ENCODE results near the gene ZMPSTE24. TPM values are rescaled to one million over a fixed set of nuclear protein-coding genes. Genes with fewer than 3 reads are reported as not detected.

Gene ZMPSTE24
- total and polyA plus RNA-seq, 5 experiments from 2014 or later = 18.3 to 23.6 (median 20.8) TPM

DNA sequence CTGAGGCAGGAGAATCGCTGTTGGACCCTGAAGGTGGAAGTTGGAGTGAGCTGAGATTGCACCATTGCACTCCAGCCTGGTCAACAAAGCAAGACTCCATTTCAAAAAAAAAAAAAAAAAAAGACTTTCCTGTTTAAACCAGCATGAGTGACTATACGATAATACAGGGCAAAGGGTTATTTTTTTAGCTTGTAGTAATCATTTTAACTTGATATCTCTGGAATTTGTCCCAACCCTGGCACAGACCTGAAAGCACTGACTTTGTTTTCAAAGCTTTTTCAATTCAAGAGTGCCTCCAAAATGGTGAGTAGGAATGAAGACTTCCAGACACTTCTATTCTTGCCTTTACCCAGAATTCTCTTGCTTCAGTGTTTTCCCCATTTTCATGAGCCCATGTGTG is 14.7 kb upstream of the ZMPSTE24 start:
- Mint-ChIP-seq H3K4me1 (peaks cover 7 to 16% (median 8%) of the 10 kb centered on the region in 4 donors), H3K4me3 (no peak overlapping the region), H3K27me3 (no peaks in the 10 kb centered on the region), H3K36me3 (peaks cover 0 to 6% (median under 1%) of the 10 kb centered on the region in 3 donors), H3K27ac (no peak overlapping the region), H3K9me3 (no peaks in the 10 kb centered on the region)
- ATAC-seq (no peak), DNase-seq (no peak)
- POLR2A ChIA-PET = interaction anchor here (1.4 kb wide), 1 partner anchor 54 kb away, joined by 4 read pairs; no protein-coding TSS in a partner anchor

DNA sequence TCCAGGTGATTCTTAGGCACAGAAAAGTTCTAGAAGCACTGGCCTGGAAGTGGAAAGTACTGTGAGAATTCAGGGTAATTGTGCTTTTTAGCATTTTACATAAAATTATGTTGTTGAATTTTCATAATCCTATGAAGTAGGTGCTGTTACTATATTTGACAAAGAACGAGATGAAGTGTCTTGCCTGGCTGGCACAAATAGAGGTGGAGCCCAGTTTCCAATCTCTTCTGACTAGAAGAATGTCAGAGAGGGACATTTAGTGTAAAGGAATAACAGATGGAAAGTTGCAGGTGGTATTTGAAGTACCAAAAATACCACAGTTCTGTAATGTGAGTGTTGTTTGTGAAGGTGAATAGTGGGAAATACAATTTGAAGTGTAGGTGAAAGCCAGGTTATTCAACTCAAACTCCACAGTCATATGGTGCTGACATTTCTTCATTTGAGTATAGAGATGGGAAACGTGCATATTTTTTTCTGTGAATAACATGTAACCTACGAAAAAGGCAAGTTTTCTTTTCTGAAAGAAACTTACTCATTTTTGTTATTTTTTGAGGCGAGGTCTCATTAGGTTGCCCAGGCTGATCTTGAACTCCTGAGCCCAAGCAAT is 13.8 kb upstream of the ZMPSTE24 start:
- Mint-ChIP-seq H3K27ac (peak overlapping the region in 1 of 10 donors; percentile 15), H3K9me3 (no peaks in the 10 kb centered on the region), H3K4me1 (peaks cover 7 to 16% (median 8%) of the 10 kb centered on the region in 4 donors), H3K36me3 (peaks cover 0 to 5% (median 0%) of the 10 kb centered on the region in 3 donors), H3K27me3 (no peaks in the 10 kb centered on the region), H3K4me3 (no peak overlapping the region)
- POLR2A ChIA-PET = no interaction called here
- DNase-seq (no peak), ATAC-seq (no peak)

DNA sequence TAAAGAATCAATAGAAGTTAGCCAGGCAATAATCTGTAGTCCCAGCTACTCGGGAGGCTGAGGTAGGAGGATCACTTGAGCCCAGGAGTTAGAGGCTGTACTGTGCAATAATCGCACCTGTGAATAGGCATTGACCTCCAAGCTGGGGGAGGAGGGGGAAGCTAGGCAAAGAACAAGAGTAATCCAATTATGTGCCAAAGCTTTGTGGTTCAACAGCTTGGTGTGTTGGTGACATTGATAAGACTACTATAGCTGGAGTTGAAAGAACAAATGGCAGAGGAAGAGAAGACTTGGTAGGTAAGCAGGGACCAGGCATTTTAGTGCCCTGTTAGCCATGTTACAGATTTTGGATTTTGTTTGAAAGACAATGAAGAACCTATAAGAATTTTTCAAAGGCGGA is 12.3 kb upstream of the ZMPSTE24 start:
- POLR2A ChIA-PET = no interaction called here
- Mint-ChIP-seq H3K27me3 (no peaks in the 10 kb centered on the region), H3K9me3 (no peaks in the 10 kb centered on the region), H3K4me3 (no peak overlapping the region), H3K4me1 (peaks cover 7 to 15% (median 8%) of the 10 kb centered on the region in 4 donors), H3K27ac (peak overlapping the region in 1 of 10 donors; percentile 22), H3K36me3 (no peaks in the 10 kb centered on the region)
- DNase-seq (no peak), ATAC-seq (no peak)

DNA sequence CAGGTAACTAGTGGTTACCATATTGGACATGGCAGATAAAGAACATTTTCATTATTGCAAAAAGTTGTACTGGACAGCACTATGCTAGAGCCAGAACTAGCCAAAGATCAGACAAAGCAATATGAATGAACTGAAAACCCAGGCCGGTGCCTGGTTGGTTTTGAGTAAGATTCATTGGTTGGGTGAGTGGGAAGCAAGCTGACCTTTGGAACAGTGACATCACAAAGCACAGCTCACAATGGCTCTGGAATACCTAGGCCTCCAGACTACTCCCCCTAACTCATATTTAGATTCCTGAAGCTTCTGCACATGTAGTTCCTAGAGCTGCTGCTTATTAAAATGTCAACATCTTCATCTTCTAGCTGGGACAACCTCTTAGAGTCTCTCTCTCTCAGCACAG is 10.4 kb upstream of the ZMPSTE24 start, which contains the start of gene TMCO2:
Gene TMCO2, plus strand, starts transcription at position 283 of the 400 bp plus-strand sequence. Its CDS starts 57 bp downstream, at position 340.
- peaks cover 0 to 9% (median 6%) of the 10 kb centered on the region in 4 donors for H3K4me1 Mint-ChIP-seq
- POLR2A ChIA-PET = no interaction called here
- H3K9me3 Mint-ChIP-seq = no peaks in the 10 kb centered on the region

DNA sequence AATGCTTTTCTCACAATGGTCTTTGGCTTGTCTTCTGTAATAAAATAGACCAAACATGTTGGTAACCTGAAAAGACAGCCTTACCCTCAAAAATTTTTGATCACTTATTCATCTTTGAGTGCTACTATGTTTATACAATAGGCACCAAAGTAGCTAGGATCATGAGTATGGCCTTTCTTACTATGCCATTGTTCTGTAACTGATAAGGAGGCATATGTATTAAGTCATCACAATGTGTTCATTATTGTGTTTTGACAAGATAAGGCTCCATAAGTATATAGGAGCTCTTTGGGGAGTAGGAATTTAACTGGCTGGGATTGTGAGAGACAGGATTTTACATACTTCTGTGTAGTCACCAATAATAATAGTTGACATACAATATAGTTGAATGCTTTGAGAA is 9.6 kb upstream of the ZMPSTE24 start:
- Mint-ChIP-seq H3K4me3 (no peak overlapping the region), H3K27ac (no peak overlapping the region), H3K4me1 (peaks cover 0 to 9% (median 7%) of the 10 kb centered on the region in 4 donors), H3K9me3 (no peaks in the 10 kb centered on the region), H3K36me3 (no peaks in the 10 kb centered on the region), H3K27me3 (no peaks in the 10 kb centered on the region)
- ATAC-seq (no peak), DNase-seq (no peak)
- POLR2A ChIA-PET = no interaction called here

More for the DNA sequence above, 10.4 kb upstream of the ZMPSTE24 start, which contains the start of gene TMCO2:
- Mint-ChIP-seq H3K27me3 (no peaks in the 10 kb centered on the region), H3K36me3 (no peaks in the 10 kb centered on the region), H3K27ac (no peak within 1 kb of the TSS), H3K4me3 (no peak within 1 kb of the TSS)
- ATAC-seq = no peak
- DNase-seq = no peak

DNA sequence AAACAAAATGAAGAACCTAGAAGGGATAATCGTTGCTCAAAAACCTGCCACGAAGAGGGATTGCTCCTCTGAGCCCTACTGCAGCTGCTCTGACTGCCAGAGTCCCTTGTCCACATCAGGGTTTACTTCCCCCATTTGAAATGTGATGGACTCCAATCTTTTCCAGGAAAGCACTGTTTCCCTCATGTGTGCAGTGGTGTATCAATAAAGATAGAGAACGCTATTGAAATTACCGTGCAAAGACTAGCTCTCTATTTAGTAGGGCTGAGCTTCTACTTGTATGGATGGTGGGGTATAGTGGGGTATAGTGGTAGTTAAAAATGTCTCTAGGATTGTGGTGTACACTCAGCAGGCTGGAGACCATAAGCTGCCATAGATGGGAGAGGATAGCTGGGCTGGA is 6.6 kb upstream of the ZMPSTE24 start:
- DNase-seq = no peak
- Mint-ChIP-seq H3K9me3 (no peaks in the 10 kb centered on the region), H3K27ac (peak overlapping the region in 3 of 10 donors; percentile 6 to 17 (median 12)), H3K36me3 (no peaks in the 10 kb centered on the region), H3K4me3 (no peak overlapping the region), H3K27me3 (no peaks in the 10 kb centered on the region), H3K4me1 (peaks cover 16 to 22% (median 19%) of the 10 kb centered on the region in 4 donors)
- POLR2A ChIA-PET = interaction anchor here (0.6 kb wide), 1 partner anchor 103 kb away, joined by 3 read pairs; no protein-coding TSS in a partner anchor
- no peak for ATAC-seq

DNA sequence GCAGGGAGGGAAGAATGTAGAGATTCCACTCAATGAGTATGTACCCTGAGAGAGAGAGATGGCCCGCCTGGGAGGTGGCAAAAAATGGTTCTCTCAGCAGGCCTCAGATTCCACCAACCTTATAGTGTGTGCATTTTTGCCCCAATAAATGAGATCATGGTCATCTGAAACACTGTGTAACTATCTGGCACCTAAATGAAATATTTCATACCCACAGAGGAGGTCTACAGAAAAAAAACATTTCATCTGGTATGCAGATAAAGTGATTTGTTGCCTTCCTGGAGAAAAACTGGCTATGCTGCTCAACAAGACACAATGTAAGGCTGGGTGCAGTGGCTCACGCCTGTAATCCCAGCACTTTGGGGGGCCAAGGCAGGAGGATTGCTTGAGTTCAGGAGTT is 5.4 kb upstream of the ZMPSTE24 start:
- DNase-seq (no peak), ATAC-seq (no peak)
- no peaks in the 10 kb centered on the region for H3K27me3 Mint-ChIP-seq
- no peaks in the 10 kb centered on the region for H3K36me3 Mint-ChIP-seq
- H3K4me3 Mint-ChIP-seq = no peak overlapping the region
- peaks cover 21 to 34% (median 27%) of the 10 kb centered on the region in 4 donors for H3K4me1 Mint-ChIP-seq
- POLR2A ChIA-PET = no interaction called here
- H3K9me3 Mint-ChIP-seq = no peaks in the 10 kb centered on the region
- peak overlapping the region in 2 of 10 donors; percentile 3 to 14 for H3K27ac Mint-ChIP-seq

DNA sequence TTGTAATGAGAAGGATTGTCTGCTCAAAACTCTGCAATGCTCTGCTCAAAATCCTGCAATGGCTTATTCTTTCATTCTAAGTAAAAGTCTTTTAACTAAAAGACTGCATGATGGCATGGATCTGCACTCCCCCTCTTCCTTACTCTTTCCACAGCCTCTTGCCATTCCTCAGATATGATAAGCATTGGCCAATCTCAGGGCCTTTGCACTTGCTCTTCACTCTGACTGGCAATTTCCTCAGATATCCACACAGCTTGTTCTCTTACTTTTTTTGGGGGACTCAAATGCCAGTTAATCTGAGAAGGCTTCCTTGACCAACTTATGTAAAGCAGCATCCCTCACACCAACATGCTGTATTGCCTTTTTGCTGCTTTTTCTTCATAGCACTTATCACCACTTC is 2.8 kb upstream of the ZMPSTE24 start:
- ATAC-seq = no peak
- Mint-ChIP-seq H3K4me1 (peaks cover 25 to 55% (median 35%) of the 10 kb centered on the region in 4 donors), H3K4me3 (no peak overlapping the region), H3K36me3 (peaks cover 0 to 1% (median 0%) of the 10 kb centered on the region in 3 donors), H3K9me3 (no peaks in the 10 kb centered on the region), H3K27ac (peak overlapping the region in 4 of 10 donors; percentile 9 to 77 (median 35)), H3K27me3 (no peaks in the 10 kb centered on the region)
- no peak for DNase-seq
- POLR2A ChIA-PET = interaction anchor here (1.0 to 1.8 kb wide), 2 partner anchors 61 to 93 kb away, joined by 5 read pairs; partner anchors contain the start of gene RLF

DNA sequence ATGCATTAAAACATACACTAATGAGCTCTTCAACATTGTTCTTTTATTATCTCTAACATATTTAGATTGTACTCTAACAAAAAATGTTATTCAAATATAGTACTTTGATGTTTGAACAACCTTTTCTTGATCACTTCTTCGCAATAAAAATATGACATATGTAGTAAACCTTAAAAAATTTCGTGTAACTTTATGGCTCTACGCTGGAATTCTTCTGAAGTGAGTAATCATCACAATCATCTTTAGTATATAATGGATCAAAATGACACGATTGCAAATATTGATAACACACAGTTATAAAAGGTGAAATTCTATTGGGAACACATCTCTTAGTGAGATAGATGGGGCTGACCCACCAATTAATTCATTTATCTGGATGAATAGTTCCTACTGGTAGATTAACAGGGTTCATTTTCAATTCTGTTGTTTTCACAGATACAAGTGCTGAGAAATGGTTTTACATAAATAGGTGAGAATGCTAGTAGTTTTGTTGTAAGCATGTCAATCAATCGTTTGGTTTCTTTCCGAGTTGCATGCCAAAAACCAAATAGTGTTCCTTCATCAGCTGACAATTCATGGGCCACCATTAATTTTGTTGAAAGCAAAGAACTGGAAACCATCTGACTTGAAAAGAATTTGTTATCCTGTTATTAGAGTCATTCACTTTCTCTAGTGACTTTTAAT is 1.5 kb upstream of the ZMPSTE24 start:
- H3K36me3 Mint-ChIP-seq = peaks cover 0 to 14% (median 10%) of the 10 kb centered on the region in 3 donors
- peak overlapping the region; percentile 26 to 99 (median 98) for H3K4me3 Mint-ChIP-seq
- H3K4me1 Mint-ChIP-seq = peaks cover 21 to 64% (median 41%) of the 10 kb centered on the region in 4 donors
- peak overlapping the region; percentile 79 to 100 (median 100) for H3K27ac Mint-ChIP-seq
- no peaks in the 10 kb centered on the region for H3K27me3 Mint-ChIP-seq
- POLR2A ChIA-PET = interaction anchor here (1.0 to 1.8 kb wide), 3 partner anchors 94 to 160 kb away, joined by 4 to 5 read pairs (median 5); partner anchors contain the start of genes PPT1, RLF and SMAP2
- ATAC-seq (no peak), DNase-seq (no peak)
- no peaks in the 10 kb centered on the region for H3K9me3 Mint-ChIP-seq

DNA sequence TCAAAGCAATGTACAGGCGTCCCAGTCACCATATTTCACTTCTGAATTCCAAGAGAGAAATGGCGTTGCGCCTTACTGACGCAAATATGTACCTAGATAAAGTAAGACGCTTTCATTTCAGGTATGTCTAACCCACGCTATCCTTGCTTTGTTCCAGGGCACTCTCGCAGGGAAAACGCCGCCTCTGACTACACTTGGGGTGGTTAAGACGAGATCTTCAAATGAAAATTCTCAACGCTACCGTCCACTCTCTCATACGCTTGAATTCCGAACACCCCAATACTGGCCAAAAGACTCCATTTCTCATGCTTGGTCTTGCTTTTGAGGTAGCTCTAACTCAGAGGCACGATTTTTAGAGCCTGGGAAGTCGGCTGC is 736 bp upstream of the ZMPSTE24 start:
- peak in 1 of 2 donors; percentile 7 for ATAC-seq
- Mint-ChIP-seq H3K36me3 (peaks cover 0 to 22% (median 13%) of the 10 kb centered on the region in 3 donors), H3K4me3 (peak overlapping the region; percentile 95 to 99 (median 98))

DNA sequence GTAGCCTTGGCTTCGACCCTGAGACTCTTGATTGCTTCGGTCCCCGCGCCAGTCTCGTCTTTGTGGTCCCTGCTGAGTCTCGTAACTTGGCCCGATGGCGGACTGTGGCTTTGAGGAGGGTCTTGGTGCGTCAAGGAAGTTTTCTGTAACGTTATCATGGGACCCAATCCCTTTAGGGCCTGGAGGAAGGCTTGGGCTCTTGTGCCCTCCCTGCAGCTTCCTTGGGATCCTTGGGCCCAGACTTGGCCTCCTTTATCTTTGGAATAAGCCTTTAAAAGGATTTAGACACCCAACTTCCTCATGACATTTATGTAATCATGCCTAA is 371 bp downstream of the ZMPSTE24 start:
- no peaks in the 10 kb centered on the region for H3K27me3 Mint-ChIP-seq
- H3K4me1 Mint-ChIP-seq = peaks cover 27 to 73% (median 53%) of the 10 kb centered on the region in 4 donors
- H3K9me3 Mint-ChIP-seq = no peaks in the 10 kb centered on the region
- POLR2A ChIA-PET = interaction anchor here (0.6 to 2.3 kb wide), 8 partner anchors 34 to 520 kb away, joined by 3 to 13 read pairs (median 6); partner anchors contain the start of genes CAP1, PPIE, PPT1 and SMAP2
- DNase-seq = no peak
- no peak for ATAC-seq
- peak overlapping the region; percentile 95 to 99 (median 98) for H3K4me3 Mint-ChIP-seq
- H3K27ac Mint-ChIP-seq = peak overlapping the region; percentile 97 to 100 (median 100)
- H3K36me3 Mint-ChIP-seq = peaks cover 6 to 32% (median 21%) of the 10 kb centered on the region in 3 donors

More for the DNA sequence above, 736 bp upstream of the ZMPSTE24 start:
- POLR2A ChIA-PET = interaction anchor here (0.7 to 2.3 kb wide), 10 partner anchors 12 to 251 kb away, joined by 3 to 13 read pairs (median 5); partner anchors contain the start of genes CAP1, EXO5, PPT1 and RLF
- peak overlapping the region; percentile 97 to 100 (median 100) for H3K27ac Mint-ChIP-seq
- H3K9me3 Mint-ChIP-seq = no peaks in the 10 kb centered on the region
- no peaks in the 10 kb centered on the region for H3K27me3 Mint-ChIP-seq
- H3K4me1 Mint-ChIP-seq = peaks cover 20 to 65% (median 44%) of the 10 kb centered on the region in 4 donors
- DNase-seq = peak in 1 of 10 donors; percentile 65

DNA sequence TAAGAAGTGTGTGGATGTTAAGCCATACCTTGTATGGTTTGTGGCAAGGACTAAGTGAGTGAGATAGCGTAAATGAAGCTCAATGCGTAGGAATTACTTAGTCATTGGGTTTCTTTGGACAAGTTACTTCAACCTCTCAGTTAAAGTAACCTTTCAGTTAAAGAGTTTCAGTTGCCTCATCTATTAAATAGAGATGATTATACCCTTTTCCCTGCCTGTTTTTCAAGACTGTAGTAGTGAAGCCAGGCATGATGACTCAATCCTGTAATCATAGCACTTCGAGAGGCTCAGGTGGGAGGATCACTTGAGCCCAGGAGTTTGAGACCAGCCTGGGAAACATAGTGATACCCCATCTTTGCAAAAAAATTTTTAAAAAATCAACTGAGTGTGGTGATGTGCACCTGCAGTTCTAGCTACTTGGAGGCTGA is 6.3 kb downstream of the ZMPSTE24 start:
- no peak for ATAC-seq
- Mint-ChIP-seq H3K36me3 (peaks cover 6 to 71% (median 33%) of the 10 kb centered on the region in 3 donors), H3K4me1 (peaks cover 11 to 47% (median 28%) of the 10 kb centered on the region in 4 donors), H3K27ac (no peak overlapping the region), H3K9me3 (no peaks in the 10 kb centered on the region), H3K27me3 (no peaks in the 10 kb centered on the region), H3K4me3 (no peak overlapping the region)
- POLR2A ChIA-PET = no interaction called here
- no peak for DNase-seq

DNA sequence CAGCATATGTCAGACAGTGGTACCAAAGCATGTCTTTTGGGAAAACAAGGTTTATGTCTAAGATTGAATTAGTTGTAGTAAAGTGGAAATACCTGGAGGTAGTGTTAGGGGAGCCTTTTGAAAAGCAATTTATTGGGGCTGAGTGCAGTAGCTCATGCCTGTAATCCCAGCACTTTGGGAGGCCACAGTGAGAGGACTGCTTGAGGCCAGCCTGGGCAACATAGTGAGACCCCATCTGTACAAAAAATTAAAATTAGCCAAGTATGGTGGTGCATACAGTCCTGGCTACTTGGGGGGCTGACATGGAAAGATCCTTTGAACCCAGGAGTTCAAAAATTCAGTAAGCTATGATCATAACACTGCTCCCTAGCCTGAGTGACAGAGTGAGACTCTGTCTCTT is 7.3 kb downstream of the ZMPSTE24 start:
- ATAC-seq = no peak
- Mint-ChIP-seq H3K27ac (peak overlapping the region in 1 of 10 donors; percentile 9), H3K9me3 (no peaks in the 10 kb centered on the region), H3K36me3 (peaks cover 6 to 78% (median 38%) of the 10 kb centered on the region in 3 donors), H3K4me1 (peaks cover 7 to 39% (median 24%) of the 10 kb centered on the region in 4 donors), H3K4me3 (no peak overlapping the region), H3K27me3 (no peaks in the 10 kb centered on the region)
- DNase-seq = no peak
- POLR2A ChIA-PET = no interaction called here
